NCI-H446 (cell line): ENCODE data around the gene COG7.

Experiments
- DNase-seq, 2 experiments: peaks; one replicate each; lab custom pipeline; 2025; lab: John Stamatoyannopoulos, UW

Gene COG7

GRCh38 chr16:23359092-23359760 is 93.8 kb downstream of the COG7 start:
- no peak for DNase-seq

DNA sequence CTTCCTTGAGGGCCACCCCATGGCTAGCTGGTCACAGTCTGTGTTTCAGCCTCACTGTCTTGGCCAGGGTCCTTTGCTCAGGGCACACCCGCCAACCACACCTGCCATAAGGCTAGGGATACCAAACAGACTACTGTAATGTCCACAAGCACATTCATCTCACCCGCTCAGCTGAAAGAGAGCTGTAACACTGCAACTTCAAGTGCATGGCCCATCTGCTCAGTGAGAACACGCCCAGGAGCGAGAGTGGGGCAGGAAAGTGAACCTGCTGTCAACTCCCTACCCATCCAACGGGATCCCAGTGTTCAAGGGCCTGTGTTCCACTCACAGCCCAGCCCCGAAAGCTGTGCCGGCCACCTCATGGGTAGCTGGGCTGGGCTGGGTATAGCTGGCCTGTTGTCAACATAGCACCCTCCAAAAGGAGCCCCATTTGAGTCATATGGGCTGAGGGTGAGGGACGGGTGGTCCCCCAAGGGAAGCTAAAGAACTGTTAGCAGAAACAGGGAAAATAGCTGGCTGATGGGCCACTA is 95.2 kb downstream of the COG7 start:
- peak in 1 of 2 experiments; percentile 58 for DNase-seq

GRCh38 chr16:23356941-23357340 is 96.0 kb downstream of the COG7 start:
- DNase-seq: no peak

DNA sequence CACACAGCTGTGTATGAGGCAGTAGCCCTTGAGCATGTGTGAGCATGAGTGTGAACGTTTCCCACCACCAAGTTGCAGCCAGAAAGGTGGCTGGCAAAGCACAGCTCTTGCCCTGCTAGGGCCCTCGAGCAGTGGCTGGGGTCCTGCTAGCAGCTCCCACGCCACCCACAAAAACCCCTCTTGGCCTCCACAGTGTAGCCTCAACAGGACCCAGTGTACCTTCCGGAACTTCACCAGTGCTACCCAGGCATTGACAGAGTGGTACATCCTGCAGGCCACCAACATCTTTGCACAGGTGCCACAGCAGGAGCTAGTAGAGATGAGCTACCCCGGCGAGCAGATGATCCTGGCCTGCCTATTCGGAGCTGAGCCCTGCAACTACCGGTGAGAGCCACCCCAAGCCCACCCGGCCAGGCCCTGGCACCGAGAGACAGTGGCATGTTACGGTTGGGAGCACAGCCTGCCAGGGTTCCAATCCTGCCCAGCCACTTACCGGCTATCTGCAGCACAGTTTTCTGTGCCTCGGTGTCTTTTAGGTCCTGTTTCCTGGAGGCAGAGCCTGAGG is 97.8 kb downstream of the COG7 start:
- no peak for DNase-seq

DNA sequence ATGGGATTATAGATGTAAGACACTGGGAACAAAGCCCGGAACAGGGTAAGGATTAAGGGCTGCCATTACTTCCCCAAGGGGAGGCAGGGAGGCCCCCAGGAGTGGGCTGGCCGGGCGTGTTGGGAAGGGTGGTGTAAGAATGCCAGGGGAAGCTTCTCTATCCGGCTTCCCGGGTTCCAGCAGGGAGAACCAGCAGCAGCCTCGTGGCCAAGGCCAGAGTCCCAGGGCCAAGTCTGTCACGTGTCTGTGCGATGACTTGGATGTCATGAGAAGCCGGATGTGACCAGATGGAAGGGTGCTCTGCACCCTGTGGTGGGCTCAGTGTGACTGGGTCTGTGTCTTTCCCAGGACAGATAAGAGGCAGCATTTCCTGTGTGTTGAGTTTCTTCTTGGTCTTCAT is 98.7 kb downstream of the COG7 start:
- DNase-seq: no peak

DNA sequence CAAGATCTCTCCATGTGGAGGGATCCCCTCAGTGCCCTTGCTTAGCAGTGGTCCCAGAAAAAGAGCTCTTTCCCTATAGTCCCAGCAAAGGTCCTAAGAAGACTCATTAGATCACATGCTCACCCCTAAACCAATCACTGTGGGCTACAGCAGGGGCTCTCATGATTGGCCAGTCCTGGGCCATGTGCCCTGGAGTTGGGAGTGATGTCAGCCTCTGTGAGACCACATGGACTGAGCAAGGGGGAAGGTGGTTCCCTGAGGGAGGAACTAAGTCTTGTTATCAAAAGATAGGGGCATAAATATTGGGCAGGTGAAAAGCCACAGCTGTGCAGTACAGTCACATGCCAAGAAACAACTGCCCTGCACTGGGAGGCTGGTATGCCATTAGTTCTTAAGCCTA is 99.5 kb downstream of the COG7 start:
- DNase-seq: no peak

GRCh38 chr16:23351360-23351759 is 101.6 kb downstream of the COG7 start:
- no peak for DNase-seq

- no peak for DNase-seq
These were observed 104.2 kb downstream of the COG7 start for GRCh38 chr16:23348579-23349469.

GRCh38 chr16:23345237-23345636 is 107.8 kb downstream of the COG7 start:
- no peak for DNase-seq

DNA sequence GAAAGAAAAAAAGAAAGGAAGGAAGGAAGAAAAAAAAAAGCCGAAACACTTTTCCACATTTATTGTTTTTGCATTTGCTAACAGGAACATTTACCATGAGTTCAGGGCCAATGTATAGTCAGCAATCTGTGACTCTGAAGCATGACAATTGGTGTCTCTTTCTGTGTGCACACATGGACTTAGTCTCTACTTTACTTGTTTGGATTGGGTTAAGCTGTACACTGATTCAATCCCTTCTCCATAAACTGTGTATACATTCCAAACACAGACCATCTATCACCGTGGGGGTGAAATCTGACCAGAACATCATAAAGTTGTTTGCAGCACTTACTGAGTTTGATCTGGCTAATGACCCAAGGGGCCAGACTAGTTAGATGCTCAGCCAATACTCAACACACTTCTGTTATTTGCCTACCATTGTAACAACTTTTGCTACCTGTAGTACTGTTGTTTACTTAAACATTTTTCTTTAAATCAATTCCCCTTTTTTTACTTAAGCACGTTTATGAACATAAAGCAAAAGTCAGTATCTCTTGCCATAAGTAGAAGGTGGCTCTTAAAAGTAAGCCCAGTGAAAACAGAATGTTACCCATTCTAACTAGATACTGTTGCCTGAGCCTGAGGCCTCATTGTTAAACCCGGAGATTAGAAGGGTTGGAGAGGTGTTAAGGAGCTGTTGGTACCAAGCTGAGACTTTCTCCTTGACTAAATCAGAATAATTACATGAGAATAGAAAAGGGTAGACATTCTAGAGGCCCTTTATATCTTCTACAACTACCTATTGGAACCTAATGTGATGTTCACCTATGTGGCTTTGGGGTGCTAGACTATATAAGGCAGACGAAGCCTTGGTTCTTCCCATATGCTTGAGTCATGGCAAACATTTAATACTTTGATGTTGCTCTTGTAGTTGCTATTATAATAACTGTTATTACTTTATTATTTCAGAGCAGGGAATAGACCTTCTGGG is 109.1 kb downstream of the COG7 start:
- DNase-seq: no peak

- DNase-seq: no peak
These were observed 110.8 kb downstream of the COG7 start for GRCh38 chr16:23342083-23342640.

GRCh38 chr16:23339787-23340186 is 113.2 kb downstream of the COG7 start:
- no peak for DNase-seq
